NB4 (cell line): ENCODE data around the gene NACA2.
"Not testable (repeated sequence)": the region's sequence is repeated elsewhere in the genome, so short reads cannot be mapped to it uniquely, and the experiment has no call there.

Source experiments
- DNase-seq: peaks from one replicate; pipeline ENCODE4 v3.0.0; 2010; ENCODE audit warnings: low read depth
- H3K4me3 ChIP-seq: one replicate; pipeline ENCODE4 v1.5.1; 2011; ENCODE audit warnings: mild to moderate bottlenecking, low read depth, low read length, moderate library complexity
- CTCF ChIP-seq: IDR thresholded peaks from one replicate; pipeline ENCODE4 v1.5.1; 2012; ENCODE audit warnings: low read depth, low read length
- MAX ChIP-seq: IDR thresholded peaks from 2 replicates; pipeline ENCODE4 v1.6.1; 2011; ENCODE audit warnings: low read depth, low read length
- MYC ChIP-seq: IDR thresholded peaks from 2 replicates; pipeline ENCODE4 v1.6.1; 2011; ENCODE audit warnings: low read depth, low read length
- POLR2A ChIP-seq: IDR thresholded peaks from 2 replicates; pipeline ENCODE4 v1.6.1; 2011; ENCODE audit warnings: mild to moderate bottlenecking; ENCODE audit not compliant: insufficient read length; ENCODE audit errors: extremely low read depth

NACA2 gene

GRCh38 chr17:61634011-61634539 lies 43.1 kb upstream of the NACA2 start:
- TF ChIP-seq MYC (no peak), MAX (no peak), CTCF (no peak), POLR2A (no peak)
- DNase-seq = no peak
- no peak overlapping the region for H3K4me3 ChIP-seq

- DNase-seq = no peak
- no peak overlapping the region for H3K4me3 ChIP-seq
- no peak for TF ChIP-seq POLR2A
- TF ChIP-seq MAX = no peak
- no peak for TF ChIP-seq CTCF
- TF ChIP-seq MYC = no peak
These were observed 41.8 kb upstream of the NACA2 start for GRCh38 chr17:61632826-61633225.

GRCh38 chr17:61631800-61632199 lies 40.8 kb upstream of the NACA2 start:
- no peak overlapping the region for H3K4me3 ChIP-seq
- TF ChIP-seq POLR2A = no peak
- no peak for TF ChIP-seq MYC
- no peak for TF ChIP-seq CTCF
- no peak for TF ChIP-seq MAX
- DNase-seq = no peak

- DNase-seq, H3K4me3 ChIP-seq: not testable (repeated sequence)
These were observed 37.1 kb upstream of the NACA2 start for GRCh38 chr17:61628158-61628557.

GRCh38 chr17:61627658-61628057 lies 36.6 kb upstream of the NACA2 start:
- no peak overlapping the region for H3K4me3 ChIP-seq
- TF ChIP-seq MAX (no peak), POLR2A (no peak), CTCF (no peak), MYC (no peak)
- no peak for DNase-seq

- no peak overlapping the region for H3K4me3 ChIP-seq
- TF ChIP-seq MAX = no peak
- no peak for TF ChIP-seq CTCF
- TF ChIP-seq MYC = no peak
- no peak for TF ChIP-seq POLR2A
- no peak for DNase-seq
These were observed 36.1 kb upstream of the NACA2 start for GRCh38 chr17:61627125-61627524.
